Neutrophil (primary cell): Measurements from ENCODE around the gene BAZ2A.
"Not testable (repeated sequence)": the region's sequence is repeated elsewhere in the genome, so short reads cannot be mapped to it uniquely, and the experiment has no call there.

Experiments
- H3K27ac ChIP-seq: fragments of 200-600 bp; sonication (generic); 2 replicates; pipeline ENCODE4 v1.5.1; 2016; ENCODE audit warnings: mild to moderate bottlenecking, moderate library complexity
- H3K27me3 ChIP-seq: fragments of 200-600 bp; sonication (generic); 2 replicates; pipeline ENCODE4 v1.6.0; 2016; ENCODE audit warnings: mild to moderate bottlenecking
- H3K36me3 ChIP-seq: fragments of 200-600 bp; sonication (generic); 2 replicates; pipeline ENCODE4 v1.5.1; 2017
- H3K4me1 ChIP-seq, 2 experiments: fragments of 200-600 bp in 1 of 2; sonication (generic) in 1 of 2; 1 replicate in 1 of 2; 2 replicates in 1 of 2; pipeline versions ENCODE4 v1.5.1 to v1.6.1; 2013 to 2016; ENCODE audit warnings: low read depth in 1 of 2, low read length in 1 of 2, mild to moderate bottlenecking in 1 of 2, moderate library complexity in 1 of 2; ENCODE audit not compliant: control insufficient read depth in 1 of 2, insufficient read depth in 1 of 2
- H3K4me3 ChIP-seq, 2 experiments: fragments of 200-600 bp in 1 of 2; sonication (generic) in 1 of 2; 1 replicate in 1 of 2; 2 replicates in 1 of 2; pipeline ENCODE4 v1.5.1; 2013 to 2016; ENCODE audit warnings: low read depth in 1 of 2, low read length in 1 of 2, mild to moderate bottlenecking in 1 of 2, moderate library complexity in 1 of 2
- H3K9me3 ChIP-seq: fragments of 200-600 bp; sonication (generic); 2 replicates; pipeline ENCODE4 v1.5.1; 2016
- CTCF ChIP-seq: fragments of 200-600 bp; sonication (generic); IDR thresholded peaks from 2 replicates; pipeline ENCODE4 v1.5.1; 2016; ENCODE audit warnings: antibody characterized with exemption

BAZ2A gene

GRCh38 chr12:56578983-56579546, 51.1 kb downstream of the BAZ2A start:
- Histone ChIP-seq H3K27me3 (no peaks in the 10 kb centered on the region), H3K36me3 (no peaks in the 10 kb centered on the region), H3K9me3 (no peaks in the 10 kb centered on the region), H3K4me3 (no peak overlapping the region), H3K4me1 (no peaks in the 10 kb centered on the region), H3K27ac (no peak overlapping the region)
- TF ChIP-seq CTCF: no peak

GRCh38 chr12:56577248-56577647, 52.9 kb downstream of the BAZ2A start:
- H3K4me3 ChIP-seq, H3K27me3 ChIP-seq, H3K4me1 ChIP-seq, H3K36me3 ChIP-seq, H3K27ac ChIP-seq, H3K9me3 ChIP-seq: not testable (repeated sequence)

GRCh38 chr12:56574210-56574609, 55.9 kb downstream of the BAZ2A start:
- peaks cover 37 to 38% of the 10 kb centered on the region in 2 experiments for H3K4me1 ChIP-seq
- no peak for TF ChIP-seq CTCF
- no peak overlapping the region for H3K27ac ChIP-seq
- H3K9me3 ChIP-seq: no peaks in the 10 kb centered on the region
- no peaks in the 10 kb centered on the region for H3K27me3 ChIP-seq
- no peak overlapping the region for H3K4me3 ChIP-seq
- H3K36me3 ChIP-seq: no peaks in the 10 kb centered on the region

GRCh38 chr12:56572288-56572687, 57.8 kb downstream of the BAZ2A start:
- peaks cover 56 to 57% of the 10 kb centered on the region in 2 experiments for H3K4me1 ChIP-seq
- H3K9me3 ChIP-seq: no peaks in the 10 kb centered on the region
- TF ChIP-seq CTCF: no peak
- peak overlapping the region; percentile 38 for H3K27ac ChIP-seq
- no peaks in the 10 kb centered on the region for H3K27me3 ChIP-seq
- H3K36me3 ChIP-seq: no peaks in the 10 kb centered on the region
- no peak overlapping the region for H3K4me3 ChIP-seq

GRCh38 chr12:56571121-56571520, 59.0 kb downstream of the BAZ2A start:
- H3K4me3 ChIP-seq: peak overlapping the region; percentile 41 to 55
- no peaks in the 10 kb centered on the region for H3K27me3 ChIP-seq
- H3K4me1 ChIP-seq: peaks cover 67 to 69% of the 10 kb centered on the region in 2 experiments
- no peak for TF ChIP-seq CTCF
- no peaks in the 10 kb centered on the region for H3K9me3 ChIP-seq
- no peaks in the 10 kb centered on the region for H3K36me3 ChIP-seq
- peak overlapping the region; percentile 86 for H3K27ac ChIP-seq

- Histone ChIP-seq H3K4me3 (no peak overlapping the region), H3K27me3 (no peaks in the 10 kb centered on the region), H3K27ac (peak overlapping the region; percentile 77), H3K4me1 (peaks cover 77 to 78% of the 10 kb centered on the region in 2 experiments), H3K36me3 (no peaks in the 10 kb centered on the region), H3K9me3 (no peaks in the 10 kb centered on the region)
- TF ChIP-seq CTCF: no peak
Measured at GRCh38 chr12:56568146-56568545, 62.0 kb downstream of the BAZ2A start.
